ENCODE results near the gene CD300C. TPM values are rescaled to one million over a fixed set of nuclear protein-coding genes. Genes with fewer than 3 reads are reported as not detected.
"Not testable (repeated sequence)": the region's sequence is repeated elsewhere in the genome, so short reads cannot be mapped to it uniquely, and the experiment has no call there.

The CD300C gene
- total RNA-seq, 2 experiments from 2014 or later: not detected

DNA sequence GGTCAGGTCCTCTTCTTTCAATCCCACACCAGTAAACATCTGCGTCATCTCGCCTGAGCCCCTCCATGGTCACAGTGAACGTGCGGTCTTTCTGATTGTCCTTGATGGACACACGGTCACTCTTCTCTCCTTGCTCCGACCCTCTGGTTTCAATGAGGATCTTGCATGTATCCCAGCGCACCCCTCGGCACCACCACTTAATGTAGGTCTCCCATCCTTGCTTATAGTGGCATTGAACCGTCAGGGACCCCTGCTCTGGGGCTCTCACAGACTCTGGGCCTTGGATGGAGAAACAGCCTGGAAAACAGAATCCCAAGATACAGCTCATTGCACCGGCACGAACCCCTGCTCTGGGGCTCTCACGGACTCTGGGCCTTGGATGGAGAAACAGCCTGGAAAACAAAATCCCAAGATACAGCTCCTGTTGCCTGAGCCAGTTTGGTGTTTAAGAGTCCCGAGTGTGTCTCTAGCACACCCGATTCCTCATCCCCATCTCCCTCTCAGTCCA lies 20.1 kb downstream of the CD300C start:
- H3K27me3 Mint-ChIP-seq (ENCODE audit: low read depth): peaks cover 28% of the 10 kb centered on the region
- CTCF ChIA-PET: interaction anchor here (1.1 kb wide), 1 partner anchor 146 kb away, joined by 6 read pairs; no protein-coding TSS in a partner anchor
- H3K4me3 Mint-ChIP-seq: no peak overlapping the region
- no peaks in the 10 kb centered on the region for H3K9me3 Mint-ChIP-seq
- no peaks in the 10 kb centered on the region for H3K36me3 Mint-ChIP-seq (ENCODE audit: low read depth)
- intact Hi-C loops (cut with micrococcal nuclease): no loop called here
- no peak for DNase-seq
- no peaks in the 10 kb centered on the region for H3K4me1 Mint-ChIP-seq (ENCODE audit: low read depth)
- H3K27ac Mint-ChIP-seq: no peak overlapping the region

DNA sequence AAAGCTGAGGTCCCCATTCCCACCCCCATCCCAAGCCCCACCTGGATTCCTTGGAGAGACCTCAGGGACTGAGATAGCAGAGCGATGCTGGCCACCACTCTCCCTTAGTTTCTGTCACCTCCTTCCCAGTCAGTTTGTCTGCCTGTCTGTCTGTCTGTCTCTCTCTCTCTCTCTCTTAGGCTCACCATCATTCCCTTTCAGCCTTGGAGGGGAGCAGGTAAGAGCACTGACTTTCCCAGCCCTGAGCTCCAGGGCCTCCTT lies 20.5 kb downstream of the CD300C start:
- DNase-seq: no peak
- Mint-ChIP-seq H3K4me3 (no peak overlapping the region), H3K4me1 (ENCODE audit: low read depth) (no peaks in the 10 kb centered on the region), H3K36me3 (ENCODE audit: low read depth) (no peaks in the 10 kb centered on the region), H3K27ac (no peak overlapping the region), H3K9me3 (no peaks in the 10 kb centered on the region), H3K27me3 (ENCODE audit: low read depth) (peaks cover 27% of the 10 kb centered on the region)
- intact Hi-C loops (cut with micrococcal nuclease): no loop called here
- CTCF ChIA-PET: interaction anchor here (1.1 kb wide), 1 partner anchor 146 kb away, joined by 6 read pairs; no protein-coding TSS in a partner anchor

DNA sequence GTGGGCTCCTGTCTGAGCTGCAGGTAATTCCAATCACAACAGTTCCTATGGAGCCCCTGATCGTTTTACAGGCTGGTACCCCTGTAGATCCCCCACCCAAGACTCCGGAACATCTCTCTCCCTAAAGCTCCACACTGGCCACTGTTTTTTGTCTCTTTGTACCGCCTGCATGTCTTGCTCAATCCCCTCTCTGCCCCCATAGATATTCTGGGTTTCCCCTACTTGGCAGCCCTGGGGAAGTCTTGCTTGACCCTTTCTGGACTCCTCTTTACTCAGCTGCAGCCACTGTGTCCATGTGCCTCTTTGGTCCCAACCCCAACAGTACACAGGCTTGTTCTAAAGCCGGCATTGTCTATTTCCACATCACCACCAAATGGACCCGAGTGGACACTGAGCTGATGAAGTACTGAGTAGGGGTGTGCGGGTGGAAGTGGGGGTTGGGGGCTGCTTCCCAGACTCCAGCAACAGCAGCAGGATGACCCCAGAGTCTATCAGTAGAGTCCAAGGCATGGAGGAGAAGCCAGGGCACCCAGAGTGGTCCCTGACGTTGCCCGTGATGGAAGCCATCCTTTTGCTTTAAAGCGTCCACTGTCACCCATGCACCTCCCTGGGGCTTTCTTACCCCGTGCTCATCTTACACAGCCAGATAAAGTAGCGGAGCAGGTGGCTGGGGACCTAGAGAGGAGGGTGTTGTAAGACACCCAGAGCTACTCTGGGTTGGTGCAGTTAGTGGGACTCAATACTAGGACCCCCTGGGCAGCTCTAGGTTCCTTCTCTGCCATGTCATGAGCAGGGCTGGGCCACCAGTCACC lies 21.1 kb downstream of the CD300C start:
- Mint-ChIP-seq H3K4me3 (no peak overlapping the region), H3K36me3 (ENCODE audit: low read depth) (no peaks in the 10 kb centered on the region), H3K9me3 (no peaks in the 10 kb centered on the region), H3K27ac (no peak overlapping the region), H3K4me1 (ENCODE audit: low read depth) (no peaks in the 10 kb centered on the region), H3K27me3 (ENCODE audit: low read depth) (peaks cover 29% of the 10 kb centered on the region)
- CTCF ChIA-PET: no interaction called here
- no peak for DNase-seq
- intact Hi-C loops (cut with micrococcal nuclease): no loop called here

DNA sequence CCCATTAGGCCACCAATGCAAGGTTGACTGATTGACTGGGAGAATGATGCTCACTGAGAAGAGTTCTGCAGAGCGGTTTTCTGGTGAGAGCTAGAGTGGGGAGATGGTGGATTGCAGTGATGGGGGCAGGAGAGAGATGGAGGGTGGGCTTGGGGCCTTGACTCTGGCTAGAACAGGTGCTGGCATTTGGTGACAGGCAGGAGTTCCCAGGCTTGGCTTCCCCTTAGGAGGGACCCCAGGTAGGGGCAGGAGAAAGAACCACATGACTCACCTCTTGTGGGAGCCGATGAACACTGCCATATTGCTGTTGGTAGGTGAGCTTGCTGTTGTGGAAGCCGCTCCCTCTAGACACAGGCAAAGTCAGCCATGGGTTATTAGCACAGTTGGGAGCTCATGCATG lies 22.6 kb downstream of the CD300C start:
- H3K4me3 Mint-ChIP-seq: no peak overlapping the region
- intact Hi-C loops (cut with micrococcal nuclease): no loop called here
- peaks cover 27% of the 10 kb centered on the region for H3K27me3 Mint-ChIP-seq (ENCODE audit: low read depth)
- CTCF ChIA-PET: no interaction called here
- H3K4me1 Mint-ChIP-seq (ENCODE audit: low read depth): no peaks in the 10 kb centered on the region
- no peaks in the 10 kb centered on the region for H3K36me3 Mint-ChIP-seq (ENCODE audit: low read depth)
- peaks cover 3% of the 10 kb centered on the region for H3K9me3 Mint-ChIP-seq
- no peak for DNase-seq
- H3K27ac Mint-ChIP-seq: no peak overlapping the region

DNA sequence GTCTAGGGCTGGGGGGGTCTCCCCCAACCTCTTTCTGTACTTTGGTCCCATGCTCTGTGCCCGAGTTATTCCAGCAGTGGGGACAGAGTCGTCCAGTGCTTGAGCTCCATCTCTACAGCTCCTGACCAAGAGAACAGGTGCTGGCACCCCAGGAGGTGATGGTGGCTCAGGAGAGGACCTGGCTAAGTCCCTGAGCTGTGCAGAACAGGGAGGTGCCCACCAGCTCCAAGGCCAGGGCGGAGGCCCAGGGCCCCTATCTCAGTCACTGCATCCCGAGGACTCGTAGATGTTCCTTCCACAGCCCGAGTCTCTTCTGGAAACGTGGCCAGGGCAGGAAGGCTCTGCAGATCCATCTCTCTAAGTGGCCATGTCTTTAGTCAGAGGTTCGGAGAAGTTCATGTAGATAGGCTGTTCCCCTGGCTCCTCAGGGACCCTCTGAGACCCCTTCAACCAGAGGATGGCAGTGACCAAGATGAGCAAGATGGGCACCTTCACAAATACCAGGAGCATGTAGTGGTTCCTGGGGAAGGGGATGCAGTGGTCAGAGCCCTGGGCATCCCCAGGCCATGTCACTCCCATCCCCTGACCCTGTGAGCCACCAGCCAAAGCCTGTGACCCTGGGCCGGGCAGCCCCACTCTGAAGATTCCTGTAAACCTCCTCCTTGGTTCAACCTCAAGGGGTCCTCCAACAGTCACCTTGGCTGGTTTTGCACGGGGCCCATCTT lies 23.4 kb downstream of the CD300C start:
- CTCF ChIA-PET: no interaction called here

DNA sequence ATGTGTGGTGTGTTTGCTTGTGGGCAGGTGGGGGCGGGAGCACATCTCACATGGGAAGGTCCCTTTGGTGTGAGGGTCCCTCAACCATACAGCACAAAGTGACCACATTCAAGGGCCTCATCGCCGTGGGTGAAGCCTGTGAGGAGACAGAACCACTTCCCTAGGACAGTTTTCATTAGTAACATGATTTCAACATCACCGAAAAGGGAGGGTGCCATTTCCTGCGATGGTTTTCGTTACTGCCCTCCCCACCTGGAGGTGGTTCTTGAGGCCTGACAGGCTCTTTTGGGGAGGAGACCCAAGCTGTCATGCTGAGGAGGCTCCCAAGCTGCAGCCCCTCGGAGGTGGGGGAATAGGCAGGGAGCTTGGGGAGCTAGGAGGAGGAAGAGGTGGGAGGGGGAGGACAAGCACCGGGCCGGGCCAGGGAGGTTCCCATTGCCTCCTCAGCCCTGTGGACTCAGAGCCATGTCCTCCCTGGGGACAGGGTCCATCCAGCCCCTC lies 24.2 kb downstream of the CD300C start:
- Mint-ChIP-seq H3K9me3 (peaks cover 6% of the 10 kb centered on the region), H3K4me3 (no peak overlapping the region), H3K36me3 (ENCODE audit: low read depth) (no peaks in the 10 kb centered on the region), H3K27ac (no peak overlapping the region), H3K27me3 (ENCODE audit: low read depth) (peaks cover 31% of the 10 kb centered on the region), H3K4me1 (ENCODE audit: low read depth) (no peaks in the 10 kb centered on the region)
- intact Hi-C loops (cut with micrococcal nuclease): no loop called here
- no peak for DNase-seq
- CTCF ChIA-PET: no interaction called here

More for the DNA sequence above, 23.4 kb downstream of the CD300C start:
- Mint-ChIP-seq H3K4me3 (no peak overlapping the region), H3K27ac (no peak overlapping the region), H3K27me3 (ENCODE audit: low read depth) (peaks cover 27% of the 10 kb centered on the region), H3K9me3 (peaks cover 6% of the 10 kb centered on the region), H3K4me1 (ENCODE audit: low read depth) (no peaks in the 10 kb centered on the region), H3K36me3 (ENCODE audit: low read depth) (no peaks in the 10 kb centered on the region)
- intact Hi-C loops (cut with micrococcal nuclease): no loop called here
- no peak for DNase-seq

DNA sequence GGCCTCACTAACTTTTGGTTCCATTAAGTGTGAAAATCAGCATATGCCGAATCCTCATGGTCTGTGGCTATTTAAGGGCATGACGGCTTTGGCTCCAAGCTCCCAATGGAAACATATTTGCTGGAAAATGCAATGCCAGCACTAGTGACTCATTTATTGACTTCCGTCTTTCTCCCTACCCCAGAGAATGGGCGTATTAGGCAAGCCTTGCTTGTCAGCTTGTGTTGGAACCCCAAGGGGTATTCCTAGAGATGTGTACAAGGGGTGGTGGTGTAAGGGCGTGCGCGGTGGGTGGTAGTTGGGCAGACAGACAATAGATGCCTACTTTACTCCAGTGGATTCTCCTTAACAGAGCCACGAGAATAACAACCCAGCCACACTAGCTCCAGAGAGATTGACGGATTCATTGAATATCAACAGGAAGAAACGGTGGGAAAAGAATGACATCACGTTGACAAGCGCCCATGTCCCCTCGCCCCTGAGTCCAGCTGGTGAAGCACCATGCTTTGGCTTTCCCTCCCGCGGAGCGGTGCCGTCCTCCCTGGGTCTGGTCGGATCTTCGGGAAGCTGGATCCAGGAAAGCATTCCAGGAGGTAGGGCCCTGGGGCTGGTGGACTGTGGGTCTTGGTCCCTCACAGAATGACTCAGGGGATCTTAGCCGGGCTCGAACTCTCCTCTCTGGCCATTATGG lies 25.0 kb downstream of the CD300C start:
- H3K27ac Mint-ChIP-seq: no peak overlapping the region
- no peak for DNase-seq
- H3K4me1 Mint-ChIP-seq (ENCODE audit: low read depth): no peaks in the 10 kb centered on the region
- CTCF ChIA-PET: interaction anchor here (1.1 kb wide), 1 partner anchor 152 kb away, joined by 3 read pairs; no protein-coding TSS in a partner anchor
- H3K4me3 Mint-ChIP-seq: no peak overlapping the region
- intact Hi-C loops (cut with micrococcal nuclease): no loop called here
- peaks cover 31% of the 10 kb centered on the region for H3K27me3 Mint-ChIP-seq (ENCODE audit: low read depth)
- no peaks in the 10 kb centered on the region for H3K36me3 Mint-ChIP-seq (ENCODE audit: low read depth)
- peaks cover 6% of the 10 kb centered on the region for H3K9me3 Mint-ChIP-seq

DNA sequence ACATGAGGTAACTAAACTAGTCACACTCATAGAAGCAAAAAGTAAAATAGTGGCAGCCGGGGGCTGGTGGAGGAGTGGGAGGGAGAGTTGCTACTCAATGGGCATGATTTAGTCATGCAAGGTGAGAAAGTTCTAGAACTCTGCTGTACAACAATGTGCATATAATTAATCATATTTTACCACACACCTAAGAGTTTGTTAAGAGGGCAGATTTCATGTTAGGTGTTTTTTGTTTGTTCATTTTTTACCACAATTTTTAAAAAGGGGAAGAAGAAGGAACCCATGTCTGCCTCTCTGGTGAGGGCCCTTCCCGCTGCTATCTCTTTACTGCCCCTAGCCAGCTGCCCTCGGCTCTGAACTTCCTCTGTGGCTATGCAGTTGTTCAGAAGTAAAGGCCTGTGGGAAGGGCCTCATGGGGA lies 25.9 kb downstream of the CD300C start:
- Mint-ChIP-seq H3K4me1 (ENCODE audit: low read depth) (no peaks in the 10 kb centered on the region), H3K36me3 (ENCODE audit: low read depth) (no peaks in the 10 kb centered on the region), H3K9me3 (peaks cover 6% of the 10 kb centered on the region), H3K4me3 (no peak overlapping the region), H3K27me3 (ENCODE audit: low read depth) (peaks cover 29% of the 10 kb centered on the region), H3K27ac (no peak overlapping the region)
- CTCF ChIA-PET: interaction anchor here (1.1 kb wide), 1 partner anchor 151 kb away, joined by 3 read pairs; no protein-coding TSS in a partner anchor
- intact Hi-C loops (cut with micrococcal nuclease): no loop called here
- no peak for DNase-seq

DNA sequence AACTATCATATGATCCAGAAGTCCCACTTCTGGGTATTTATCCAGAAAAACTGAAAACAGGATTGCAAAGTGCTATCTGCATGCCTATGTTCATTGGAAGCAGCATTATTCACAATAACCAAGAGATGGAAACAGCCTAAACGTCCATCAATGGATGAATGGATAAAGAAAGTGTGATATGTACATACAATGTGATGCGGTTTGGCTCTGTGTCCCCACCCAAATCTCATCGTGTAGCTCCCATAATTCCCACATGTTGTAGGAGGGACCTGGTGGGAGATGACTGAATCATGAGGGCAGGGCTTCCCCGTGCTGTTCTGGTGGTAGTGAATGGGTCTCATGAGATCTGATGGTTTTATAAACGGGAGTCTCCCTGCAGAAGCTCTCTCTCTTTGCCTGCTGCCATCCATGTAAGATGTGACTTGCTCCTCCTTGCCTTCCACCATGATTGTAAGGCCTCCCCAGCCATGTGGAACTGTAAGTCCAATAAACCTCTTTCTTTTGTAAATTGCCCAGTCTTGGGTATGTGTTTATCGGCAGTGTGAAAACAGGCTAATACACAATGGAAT lies 27.4 kb downstream of the CD300C start:
- intact Hi-C loops (cut with micrococcal nuclease); CTCF ChIA-PET; H3K27ac Mint-ChIP-seq; H3K4me3 Mint-ChIP-seq; DNase-seq: not testable (repeated sequence)
- H3K9me3 Mint-ChIP-seq: peaks cover 18% of the 10 kb centered on the region
- H3K4me1 Mint-ChIP-seq (ENCODE audit: low read depth): peaks cover 11% of the 10 kb centered on the region
- H3K36me3 Mint-ChIP-seq (ENCODE audit: low read depth): peaks cover 10% of the 10 kb centered on the region
- H3K27me3 Mint-ChIP-seq (ENCODE audit: low read depth): peaks cover 30% of the 10 kb centered on the region

DNA sequence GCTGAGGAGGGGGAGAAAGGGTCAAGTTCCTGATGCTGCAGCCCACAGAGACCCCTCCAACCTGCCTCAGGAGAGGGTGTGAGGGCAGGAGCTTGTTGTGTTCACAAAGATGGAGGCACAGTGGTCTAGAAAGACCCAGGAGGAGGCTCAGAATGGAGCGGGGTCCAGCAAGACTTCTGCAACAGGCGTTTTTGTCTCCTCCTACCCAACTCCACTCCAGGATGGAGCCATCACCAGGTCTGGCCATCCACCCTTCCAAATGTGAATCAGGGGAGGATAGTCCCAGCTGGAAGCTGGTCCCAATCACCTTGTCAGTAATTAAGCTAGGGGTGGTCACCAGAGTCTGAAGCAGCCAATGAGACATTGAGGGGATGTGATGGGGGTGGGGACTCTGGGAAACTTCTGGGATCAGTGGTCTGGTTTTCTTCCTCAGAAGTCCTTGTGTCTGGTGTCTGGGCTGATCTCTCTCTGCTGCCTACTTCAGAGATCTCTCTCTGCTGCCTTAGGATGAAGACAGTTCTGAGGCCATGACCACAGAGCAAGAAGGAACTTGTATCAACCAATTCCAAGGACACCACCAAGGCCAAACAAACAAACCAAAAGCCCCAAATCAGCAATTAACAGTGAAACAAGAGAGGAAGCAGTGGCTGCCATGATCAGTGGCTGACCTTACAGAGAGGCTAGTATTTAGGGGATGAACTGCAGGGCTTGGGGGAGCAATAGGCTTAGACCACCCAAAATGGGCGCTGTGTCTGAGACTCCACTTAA lies 29.2 kb downstream of the CD300C start:
- Mint-ChIP-seq H3K9me3 (peaks cover 18% of the 10 kb centered on the region), H3K4me1 (ENCODE audit: low read depth) (peaks cover 20% of the 10 kb centered on the region), H3K27ac (no peak overlapping the region), H3K36me3 (ENCODE audit: low read depth) (peaks cover 10% of the 10 kb centered on the region), H3K27me3 (ENCODE audit: low read depth) (peaks cover 29% of the 10 kb centered on the region), H3K4me3 (no peak overlapping the region)
- CTCF ChIA-PET: interaction anchor here (0.7 kb wide), 1 partner anchor 19 kb away, joined by 6 read pairs; no protein-coding TSS in a partner anchor
- DNase-seq: no peak
- intact Hi-C loops (cut with micrococcal nuclease): no loop called here

DNA sequence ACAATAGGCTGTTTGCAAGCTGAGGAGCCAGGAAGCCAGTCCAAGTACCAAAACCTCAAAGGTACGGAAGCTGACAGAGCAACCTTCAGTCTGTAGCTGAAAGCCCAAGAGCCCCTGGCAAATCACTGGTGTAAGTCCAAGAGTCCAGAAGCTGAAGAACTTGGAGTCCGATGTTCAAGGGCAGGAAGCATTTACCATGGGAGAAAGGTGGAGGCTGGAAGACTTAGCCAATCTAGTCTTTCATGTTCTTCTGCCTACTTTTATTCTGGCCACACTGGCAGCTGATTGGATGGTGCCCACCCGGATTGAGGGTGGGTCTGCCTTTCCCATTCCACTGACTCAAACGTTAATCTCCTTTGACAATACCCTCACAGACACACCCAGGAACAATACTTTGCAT lies 30.0 kb downstream of the CD300C start:
- intact Hi-C loops (cut with micrococcal nuclease): loop anchor here (2.0 kb wide), 1 partner anchor 49 kb away; the partner anchor contains the start of gene CD300A
- Mint-ChIP-seq H3K9me3 (peaks cover 18% of the 10 kb centered on the region), H3K4me3 (no peak overlapping the region), H3K27me3 (ENCODE audit: low read depth) (peaks cover 21% of the 10 kb centered on the region), H3K27ac (no peak overlapping the region), H3K4me1 (ENCODE audit: low read depth) (peaks cover 20% of the 10 kb centered on the region), H3K36me3 (ENCODE audit: low read depth) (peaks cover 10% of the 10 kb centered on the region)
- CTCF ChIA-PET: no interaction called here
- DNase-seq: no peak
